Sigmoid colon (tissue), 7 donors: ENCODE measurements around the gene RHBDF2. TPM values are rescaled to one million over a fixed set of nuclear protein-coding genes. Genes with fewer than 3 reads are reported as not detected.

Source experiments
- DNase-seq: peaks from one replicate; pipeline ENCODE4 v3.0.0-alpha.2; 2019
- H3K27ac ChIP-seq, 4 donors: fragments of 200-600 bp; sonication (generic); one replicate each; pipeline ENCODE4 v1.5.1; 2016 to 2019; ENCODE audit warnings: mild to moderate bottlenecking in 1 of 4
- H3K27me3 ChIP-seq, 3 donors: fragments of 200-600 bp; sonication (generic); one replicate each; pipeline ENCODE4 v1.5.1; 2019; ENCODE audit warnings: mild to moderate bottlenecking in 1 of 3
- H3K36me3 ChIP-seq, 4 donors: fragments of 200-600 bp; sonication (generic); one replicate each; pipeline ENCODE4 v1.5.1; 2016 to 2019
- H3K4me1 ChIP-seq, 4 donors: fragments of 200-600 bp; sonication (generic); one replicate each; pipeline ENCODE4 v1.5.1; 2017 to 2019
- H3K4me3 ChIP-seq, 4 donors: fragments of 200-600 bp; sonication (generic); one replicate each; pipeline ENCODE4 v1.5.1; 2017 to 2019; ENCODE audit warnings: mild to moderate bottlenecking in 2 of 4, moderate library complexity in 1 of 4
- H3K9me3 ChIP-seq, 4 donors: fragments of 200-600 bp in 3 of 4; sonication (generic) in 3 of 4; one replicate each; pipeline versions ENCODE4 v1.5.1 to v1.6.1; 2013 to 2019
- CTCF ChIP-seq, 4 experiments: fragments of 450-650 bp in 3 of 4; fragments of 200-600 bp in 1 of 4; IDR thresholded peaks; one replicate each; pipeline ENCODE4 v1.5.1; 2016 to 2019; ENCODE audit warnings: antibody characterized with exemption in 4 of 4, mild to moderate bottlenecking in 3 of 4, moderate library complexity in 2 of 4
- EP300 ChIP-seq, 4 donors: sonication (generic); formaldehyde crosslinking; IDR thresholded peaks; one replicate each; pipeline ENCODE4 v1.6.1; 2017; ENCODE audit warnings: antibody characterized with exemption in 4 of 4
- POLR2A ChIP-seq, 2 donors: fragments of 450-650 bp; IDR thresholded peaks; one replicate each; pipeline ENCODE4 v1.6.1; 2016; ENCODE audit warnings: antibody characterized with exemption in 2 of 2, mild to moderate bottlenecking in 2 of 2, moderate library complexity in 2 of 2
- POLR2AphosphoS5 ChIP-seq, 4 donors: sonication (generic); formaldehyde crosslinking; IDR thresholded peaks; one replicate each; pipeline ENCODE4 v1.6.1; 2017; ENCODE audit warnings: antibody characterized with exemption in 4 of 4
- WGBS, 2 donors: extraction: QIAGEN DNeasy Blood & Tissue Kit; methylation state at CpG; one replicate each; pipeline ENCODE4 v1.1.7; 2013; 5-methylcytosine and 5-hydroxymethylcytosine counted together
- intact Hi-C: fragments of 100-400 bp; cut with DNase I; formaldehyde crosslinking; loops from one replicate; pipeline ENCODE4 v1.15.1; 2023
- polyA plus RNA-seq, 3 donors: library from polyadenylated mRNA; stranded (reverse); fragments of 200-250 nt; gene quantifications; one replicate each; pipeline ENCODE4 v1.2.3, GENCODE V29; 2013
- total RNA-seq, 4 donors: library from RNA; depleted of rRNA; stranded (reverse); fragments of >200 nt; gene quantifications; one replicate each; pipeline ENCODE4 v1.1.0, GENCODE V29; 2016
- donor health status: healthy with polysubstance abuse.
- donor health status: Bipolar disorder and iron deficiency.
- donor health status: healthy.

RHBDF2 gene
- total and polyA plus RNA-seq, 7 donors = 1.2 to 35.7 (median 11.1) TPM

- Histone ChIP-seq H3K9me3 (no peaks in the 10 kb centered on the region), H3K36me3 (no peaks in the 10 kb centered on the region), H3K27me3 (no peaks in the 10 kb centered on the region), H3K4me3 (no peak overlapping the region), H3K4me1 (no peaks in the 10 kb centered on the region), H3K27ac (peak overlapping the region in 3 of 4 donors; percentile 41 to 57 (median 48))
- TF ChIP-seq POLR2A (IDR thresholded peaks at IDR 0.05) = no peak
- no peak for TF ChIP-seq POLR2AphosphoS5 (IDR thresholded peaks at IDR 0.05)
- TF ChIP-seq EP300 (IDR thresholded peaks at IDR 0.05) = no peak
- no peak for TF ChIP-seq CTCF (IDR thresholded peaks at IDR 0.05)
- intact Hi-C loops = no loop called here
- peak; percentile 68 for DNase-seq
- 47 to 87% methylated on average over 15 of the region's 15 CpGs for WGBS, 2 donors
Observed at GRCh38 chr17:76480632-76481031, 20.6 kb downstream of the RHBDF2 start.

DNA sequence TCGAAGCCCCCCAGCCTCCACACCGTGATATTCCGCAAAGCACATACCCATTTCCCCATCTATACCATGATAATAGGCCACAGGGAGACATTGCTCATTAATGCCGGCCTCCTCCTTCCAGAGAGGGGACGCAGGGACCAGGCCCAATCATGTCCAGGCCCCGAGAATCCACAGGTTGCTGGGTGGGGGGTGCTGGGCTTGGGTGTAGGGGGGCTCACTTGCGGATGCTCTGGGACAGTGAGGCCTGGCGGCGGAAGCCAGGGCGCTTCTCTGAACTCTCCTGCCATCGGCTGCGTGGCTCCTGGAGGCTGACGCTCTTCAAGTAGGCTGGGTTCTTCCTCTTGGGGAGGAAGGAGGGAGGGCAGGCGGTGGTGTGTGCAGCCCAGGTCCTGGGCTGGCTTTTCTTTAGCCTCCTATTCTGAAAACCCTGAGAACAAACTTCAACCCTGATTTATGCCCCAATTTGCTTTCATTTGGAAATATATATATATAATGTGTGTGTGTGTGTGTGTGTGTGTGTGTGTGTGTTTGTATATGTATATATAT lies 21.6 kb downstream of the RHBDF2 start:
- WGBS, 2 donors = 82 to 90% methylated on average over 14 of the region's 14 CpGs
- H3K4me3 ChIP-seq = no peak overlapping the region
- no peaks in the 10 kb centered on the region for H3K4me1 ChIP-seq
- no peak for TF ChIP-seq CTCF (IDR thresholded peaks at IDR 0.05)
- TF ChIP-seq EP300 (IDR thresholded peaks at IDR 0.05) = no peak
- TF ChIP-seq POLR2AphosphoS5 (IDR thresholded peaks at IDR 0.05) = no peak
- no peak for TF ChIP-seq POLR2A (IDR thresholded peaks at IDR 0.05)
- no peaks in the 10 kb centered on the region for H3K36me3 ChIP-seq
- intact Hi-C loops = no loop called here
- H3K9me3 ChIP-seq = no peaks in the 10 kb centered on the region
- no peak overlapping the region for H3K27ac ChIP-seq
- H3K27me3 ChIP-seq = no peaks in the 10 kb centered on the region
- no peak for DNase-seq

DNA sequence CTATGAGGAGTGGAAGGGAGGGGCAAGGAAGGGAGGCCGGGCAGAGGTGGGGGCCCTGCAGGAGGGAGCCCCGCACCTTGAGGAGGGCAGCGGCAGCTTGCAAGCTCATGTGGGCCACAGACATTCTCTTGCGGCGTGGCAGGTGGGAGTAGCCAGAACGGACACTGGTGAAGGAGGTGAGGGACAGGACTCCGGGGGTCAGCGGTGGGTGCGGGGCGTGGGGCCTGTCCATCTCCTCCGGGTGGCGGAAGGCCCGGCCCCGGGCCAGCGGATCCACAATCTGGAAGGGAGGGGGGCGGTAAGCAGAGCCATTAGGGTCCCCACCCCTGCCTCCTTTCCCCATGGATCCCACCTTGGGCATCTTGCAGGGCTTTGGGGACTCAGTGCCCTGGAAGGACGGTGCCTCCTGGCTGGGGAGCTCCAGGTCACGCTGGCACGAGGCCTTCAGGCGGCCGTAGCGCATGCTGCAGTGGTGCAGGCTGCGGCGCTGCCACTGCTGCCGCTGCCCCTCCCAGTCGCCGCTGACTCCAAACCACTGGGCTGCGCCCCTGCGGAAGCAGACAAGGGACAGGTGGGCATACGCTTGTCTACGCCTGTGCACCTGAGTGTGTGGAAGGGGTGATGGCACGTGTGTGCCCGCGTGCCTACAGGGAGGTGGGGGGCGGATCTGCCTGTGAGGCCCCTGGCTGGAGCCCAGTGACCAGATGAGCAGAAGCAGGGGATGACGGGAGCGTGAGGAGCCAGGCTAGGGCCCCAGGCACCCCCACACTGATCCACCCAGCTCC lies 22.3 kb downstream of the RHBDF2 start:
- 92 to 94% methylated on average over 37 of the region's 37 CpGs for WGBS, 2 donors

GRCh38 chr17:76478097-76478496 lies 23.1 kb downstream of the RHBDF2 start:
- DNase-seq = no peak
- TF ChIP-seq EP300 (IDR thresholded peaks at IDR 0.05) = no peak
- no peak for TF ChIP-seq POLR2A (IDR thresholded peaks at IDR 0.05)
- no peak for TF ChIP-seq POLR2AphosphoS5 (IDR thresholded peaks at IDR 0.05)
- TF ChIP-seq CTCF (IDR thresholded peaks at IDR 0.05) = no peak
- intact Hi-C loops = no loop called here
- H3K4me3 ChIP-seq = no peak overlapping the region
- 94 to 96% methylated on average over 10 of the region's 10 CpGs for WGBS, 2 donors
- no peak overlapping the region for H3K27ac ChIP-seq
- no peaks in the 10 kb centered on the region for H3K9me3 ChIP-seq
- H3K4me1 ChIP-seq = no peaks in the 10 kb centered on the region
- no peaks in the 10 kb centered on the region for H3K27me3 ChIP-seq
- peaks cover 0 to 3% (median 2%) of the 10 kb centered on the region in 4 donors for H3K36me3 ChIP-seq

More for the DNA sequence above, 22.3 kb downstream of the RHBDF2 start:
- Histone ChIP-seq H3K36me3 (no peaks in the 10 kb centered on the region), H3K4me3 (no peak overlapping the region), H3K4me1 (no peaks in the 10 kb centered on the region), H3K27me3 (no peaks in the 10 kb centered on the region), H3K27ac (no peak overlapping the region), H3K9me3 (no peaks in the 10 kb centered on the region)
- TF ChIP-seq EP300 (IDR thresholded peaks at IDR 0.05) = no peak
- intact Hi-C loops = no loop called here
- DNase-seq = no peak

DNA sequence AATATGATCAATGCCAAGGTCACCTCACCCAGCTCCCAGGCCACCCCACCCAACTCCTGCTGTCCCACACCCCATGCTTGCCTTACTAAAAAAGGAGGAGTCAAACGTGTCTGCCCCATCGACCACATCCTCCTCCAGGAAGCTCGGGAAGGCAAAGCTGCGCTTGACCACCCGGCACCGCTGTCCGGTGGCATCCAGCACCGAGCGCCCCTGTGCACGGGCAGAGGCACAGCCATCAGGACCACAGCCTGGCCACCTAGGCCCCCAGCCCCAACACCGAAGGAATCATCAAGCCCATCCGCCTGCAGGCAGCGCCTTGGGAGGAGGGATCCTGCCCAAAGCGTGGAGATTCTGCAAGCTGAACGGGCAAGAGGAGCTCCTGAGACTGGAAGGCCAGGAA lies 23.6 kb downstream of the RHBDF2 start:
- H3K27me3 ChIP-seq = no peaks in the 10 kb centered on the region
- DNase-seq = no peak
- no peaks in the 10 kb centered on the region for H3K9me3 ChIP-seq
- no peaks in the 10 kb centered on the region for H3K4me1 ChIP-seq
- H3K36me3 ChIP-seq = peaks cover 0 to 3% (median 2%) of the 10 kb centered on the region in 4 donors
- H3K4me3 ChIP-seq = no peak overlapping the region
- TF ChIP-seq POLR2AphosphoS5 (IDR thresholded peaks at IDR 0.05) (no peak), POLR2A (IDR thresholded peaks at IDR 0.05) (no peak)
- no peak overlapping the region for H3K27ac ChIP-seq
- intact Hi-C loops = no loop called here
- WGBS, 2 donors = 89 to 91% methylated on average over 15 of the region's 15 CpGs
